Stimulated activated CD4-positive, alpha-beta T cell treated with anti-CD3 and anti-CD28 coated beads, TNF-alpha, amount 100 ng/mL, for 1 hour (primary cell): ENCODE data around the gene TRIM7.
A peak's percentile ranks its signal among the peaks of the same experiment; 100 is the strongest.
"Not testable (repeated sequence)": the region's sequence is repeated elsewhere in the genome, so short reads cannot be mapped to it uniquely, and the experiment has no call there.

Source experiments
- DNase-seq, 3 donors: peaks; one replicate each; pipeline ENCODE4 v3.0.0-alpha.2; 2020; ENCODE audit warnings: low read depth in 3 of 3, low spot score in 1 of 3

Gene TRIM7

GRCh38 chr5:181193656-181194055 lies 11.3 kb downstream of the TRIM7 start:
- no peak for DNase-seq

GRCh38 chr5:181192337-181193046 lies 12.5 kb downstream of the TRIM7 start:
- no peak for DNase-seq

GRCh38 chr5:181191526-181192336 lies 13.3 kb downstream of the TRIM7 start:
- peak; percentile 84 to 98 (median 96) for DNase-seq

GRCh38 chr5:181190711-181191525 lies 14.1 kb downstream of the TRIM7 start:
- DNase-seq, result peak in 1 of 3 donors; percentile 38

GRCh38 chr5:181189962-181190710 lies 14.9 kb downstream of the TRIM7 start:
- DNase-seq, result peak in 1 of 3 donors; percentile 42

GRCh38 chr5:181189363-181189961 lies 15.5 kb downstream of the TRIM7 start:
- DNase-seq, result peak in 2 of 3 donors; percentile 18 to 24

GRCh38 chr5:181188700-181189362 lies 16.2 kb downstream of the TRIM7 start:
- peak in 2 of 3 donors; percentile 55 to 80 for DNase-seq

GRCh38 chr5:181187500-181188213 lies 17.3 kb downstream of the TRIM7 start:
- peak in 1 of 3 donors; percentile 48 for DNase-seq

- DNase-seq, result no peak
Observed at GRCh38 chr5:181186986-181187499, 18.0 kb downstream of the TRIM7 start.

GRCh38 chr5:181186022-181186421 lies 19.0 kb downstream of the TRIM7 start:
- no peak for DNase-seq

- no peak for DNase-seq
Observed at GRCh38 chr5:181185560-181185959, 19.4 kb downstream of the TRIM7 start.

- no peak for DNase-seq
Observed at GRCh38 chr5:181184845-181185216, 20.2 kb downstream of the TRIM7 start.

- no peak for DNase-seq
Observed at GRCh38 chr5:181182651-181183050, 22.3 kb downstream of the TRIM7 start.

GRCh38 chr5:181181650-181182565 lies 23.1 kb downstream of the TRIM7 start:
- no peak for DNase-seq

GRCh38 chr5:181177559-181177958 lies 27.4 kb downstream of the TRIM7 start:
- not testable (repeated sequence) for DNase-seq

- no peak for DNase-seq
Observed at GRCh38 chr5:181176254-181176952, 28.6 kb downstream of the TRIM7 start.
